GM21576 (cell line): ENCODE measurements around the gene PMVK.
A peak's percentile ranks its signal among the peaks of the same experiment; 100 is the strongest.

Source experiments
- ATAC-seq: cut with Tn5 transposase; IDR thresholded peaks from one replicate; pipeline ENCODE4 v1.9.1; 2021; ENCODE audit warnings: mild to moderate bottlenecking, moderate library complexity; ENCODE audit not compliant: unreplicated experiment

PMVK gene

DNA sequence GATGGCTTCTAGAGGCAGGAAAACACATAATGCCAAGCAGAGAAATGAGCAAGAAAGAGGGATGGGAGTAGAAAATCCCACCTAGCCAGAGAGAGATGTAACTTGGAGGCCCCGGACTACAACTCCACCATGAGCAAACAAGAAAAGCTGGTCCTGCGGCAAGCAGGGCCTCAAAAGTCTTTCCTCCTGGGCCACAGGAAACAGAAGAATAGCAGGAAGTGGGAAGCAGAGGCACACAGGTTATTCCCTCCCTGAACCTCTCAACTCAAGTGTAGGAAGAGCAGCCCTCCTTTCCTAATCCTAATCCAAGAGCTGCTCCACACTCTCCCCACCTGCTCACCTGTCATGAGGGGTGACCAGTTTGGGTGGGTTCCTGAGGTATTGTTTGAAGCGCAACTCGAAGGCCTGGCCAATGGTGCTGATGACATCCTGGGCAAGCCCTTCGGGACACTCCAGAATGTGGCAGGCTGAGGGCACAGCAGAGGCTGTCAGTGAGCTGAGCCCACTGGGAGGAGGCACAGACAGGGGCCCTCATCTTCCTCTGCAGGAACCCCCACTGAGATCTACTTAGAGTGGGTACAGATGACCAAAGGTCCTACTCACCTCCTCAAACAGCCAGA is 30.9 kb upstream of the PMVK start:
- no peak for ATAC-seq

DNA sequence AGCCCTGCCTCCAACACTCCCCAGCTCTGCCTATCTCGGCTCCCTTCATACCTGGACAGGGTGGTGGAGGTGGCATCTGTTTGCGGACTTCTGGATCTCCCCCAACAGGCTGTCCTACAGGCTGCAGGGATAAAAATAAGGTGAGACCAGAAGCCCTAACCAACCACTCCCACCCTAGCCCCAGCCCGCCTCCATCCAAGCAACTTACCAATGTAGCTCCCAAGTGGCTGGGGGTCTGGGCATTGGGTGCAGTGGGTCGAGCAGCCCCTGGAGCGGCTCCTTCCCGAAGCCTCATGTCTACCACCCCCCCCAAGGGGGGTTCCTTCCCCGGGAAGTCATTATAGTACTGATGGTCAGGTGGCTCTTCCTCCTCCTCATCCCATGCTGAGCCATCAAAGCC is 29.6 kb upstream of the PMVK start:
- ATAC-seq, result no peak

DNA sequence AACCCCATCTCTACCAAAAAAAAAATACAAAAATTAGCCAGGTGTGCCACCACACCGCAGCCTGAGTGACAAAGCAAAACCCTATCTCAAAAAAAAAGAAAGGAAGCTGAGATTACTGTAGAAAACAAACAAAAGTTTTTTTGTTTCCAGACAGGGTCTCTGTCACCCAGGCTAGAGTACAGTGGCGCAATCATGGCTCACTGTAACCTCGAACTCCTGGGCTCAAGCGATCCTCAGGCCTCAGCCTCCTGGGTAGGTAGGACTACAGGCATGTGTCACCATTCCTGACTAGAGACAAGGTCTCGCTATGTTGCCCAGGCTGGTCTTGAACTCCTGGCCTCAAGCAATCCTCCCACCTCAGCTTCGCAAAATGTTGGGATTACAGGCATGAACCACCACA is 27.8 kb upstream of the PMVK start:
- no peak for ATAC-seq

DNA sequence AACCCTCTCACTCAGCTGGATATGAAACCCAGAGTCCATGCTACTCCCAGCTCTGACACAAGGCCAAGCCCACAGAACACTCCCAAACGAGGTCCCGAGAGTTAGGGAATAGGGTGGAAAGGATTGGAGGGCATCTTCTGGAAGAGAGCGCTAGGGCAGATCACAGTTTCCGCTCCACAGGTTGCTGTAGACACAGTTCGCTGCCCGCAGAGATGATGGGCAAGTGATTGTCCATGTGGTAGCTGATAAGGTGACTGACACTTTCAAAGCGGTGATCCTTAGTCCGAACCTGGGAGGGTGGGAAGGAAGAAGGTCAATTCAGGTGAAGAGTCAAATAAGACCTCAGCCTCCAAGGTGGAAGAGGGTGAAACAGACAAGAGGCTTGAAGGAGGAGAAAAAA is 27.1 kb upstream of the PMVK start:
- ATAC-seq, result no peak

DNA sequence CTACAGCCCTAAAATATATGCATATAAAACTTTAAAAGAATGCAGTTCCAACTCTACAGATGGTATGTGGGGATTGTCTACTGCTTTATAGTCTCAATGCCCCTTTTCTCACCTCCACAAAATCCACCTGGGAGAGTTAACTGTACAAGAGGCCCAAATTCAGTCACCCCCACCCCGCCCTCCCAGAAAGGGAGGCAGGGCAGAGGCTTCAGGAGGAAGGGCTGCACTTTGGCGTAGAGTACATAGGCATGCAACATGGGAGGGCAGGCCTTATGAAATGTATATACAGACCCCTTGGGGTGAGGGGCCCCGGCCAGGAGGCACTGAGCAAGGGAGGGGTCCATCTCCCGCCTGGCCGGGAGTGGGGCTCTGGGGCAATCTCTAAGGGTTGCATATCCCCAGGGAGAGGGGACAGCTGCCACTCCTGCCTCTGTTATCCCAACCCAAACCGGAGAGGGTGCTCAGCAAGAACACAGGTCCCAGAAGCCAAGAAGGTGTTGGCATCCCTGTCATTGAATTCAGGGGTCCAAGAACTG is 26.3 kb upstream of the PMVK start:
- no peak for ATAC-seq

DNA sequence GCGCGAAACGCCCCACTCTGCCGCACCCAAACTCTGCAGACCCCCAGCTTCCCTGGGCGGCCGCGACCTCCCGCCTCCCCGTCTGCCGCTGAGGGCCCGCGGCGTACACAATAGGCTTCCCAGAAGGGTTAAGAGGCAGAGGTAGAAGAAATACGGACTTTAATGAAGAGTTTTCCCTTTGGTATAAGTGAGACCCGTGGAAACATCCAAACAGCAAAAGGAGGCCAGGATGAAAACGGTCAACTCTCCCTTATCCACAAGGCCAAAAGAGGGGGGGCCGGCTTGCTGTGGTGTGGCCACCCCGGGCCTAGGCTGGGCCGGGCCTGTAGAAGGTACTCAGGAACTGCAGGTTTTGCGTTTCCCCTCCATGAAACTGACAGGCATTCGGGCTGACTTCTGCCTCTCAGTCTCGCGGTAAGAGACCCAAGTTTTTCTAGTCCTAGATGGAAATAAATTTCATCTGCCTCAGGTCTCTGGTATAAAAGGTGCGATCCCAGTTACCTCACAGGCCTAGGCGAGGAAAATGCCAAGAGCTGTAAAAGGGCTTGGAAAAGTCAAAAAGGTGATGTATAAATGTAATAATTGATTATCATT is 25.7 kb upstream of the PMVK start:
- peak; percentile 3 for ATAC-seq

DNA sequence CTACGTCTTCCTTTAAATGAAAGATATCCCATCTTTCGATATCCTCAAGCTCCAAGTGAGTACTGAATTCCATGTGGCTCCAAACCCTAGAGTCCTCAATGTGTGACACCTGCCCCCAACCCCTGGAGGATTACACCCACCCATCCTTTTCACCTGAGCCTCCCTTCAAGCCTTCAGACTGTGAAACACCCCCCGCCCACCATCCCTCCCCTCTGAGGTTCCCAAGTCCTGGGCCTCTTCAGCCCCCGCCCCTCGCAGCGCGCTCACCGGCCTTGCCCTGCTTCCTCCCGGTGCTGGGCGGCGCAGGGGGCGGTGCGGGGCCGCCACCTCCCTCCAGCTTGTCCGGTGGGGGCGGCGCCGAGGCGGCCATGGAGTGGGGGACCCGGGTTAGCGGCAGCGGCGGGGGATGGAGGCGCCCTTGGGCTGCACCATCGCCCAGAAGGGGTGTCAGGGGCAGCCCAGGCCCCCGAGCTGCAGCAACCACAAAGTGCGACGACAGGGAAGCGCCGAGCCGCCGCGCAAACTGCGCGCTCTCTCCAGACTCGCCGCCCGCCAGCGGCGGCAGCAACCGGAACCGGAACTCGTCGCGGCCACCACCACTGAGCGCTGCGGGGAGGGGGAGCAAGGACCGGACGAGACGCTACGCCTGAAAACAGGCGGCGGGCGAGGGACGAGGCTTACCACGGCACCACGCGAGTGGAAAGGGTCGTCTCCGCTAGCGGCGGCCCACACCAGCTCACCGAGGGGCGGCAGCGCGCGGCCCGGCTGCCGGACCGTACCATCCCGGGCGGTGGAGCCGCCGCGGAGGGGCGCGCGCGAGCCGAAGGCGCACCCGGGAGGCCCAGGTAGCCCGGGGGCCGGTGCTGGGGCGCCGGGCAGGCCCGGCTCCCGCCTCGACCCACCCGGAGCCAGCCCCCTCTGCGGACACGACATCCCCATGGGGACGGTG is 25.0 kb upstream of the PMVK start, which contains the start of gene PYGO2:
Gene PYGO2 (minus strand): TSS at position 576 of the 949 bp plus-strand sequence. CDS start 206 bp downstream, at position 370.
- peak; percentile 71 for ATAC-seq

DNA sequence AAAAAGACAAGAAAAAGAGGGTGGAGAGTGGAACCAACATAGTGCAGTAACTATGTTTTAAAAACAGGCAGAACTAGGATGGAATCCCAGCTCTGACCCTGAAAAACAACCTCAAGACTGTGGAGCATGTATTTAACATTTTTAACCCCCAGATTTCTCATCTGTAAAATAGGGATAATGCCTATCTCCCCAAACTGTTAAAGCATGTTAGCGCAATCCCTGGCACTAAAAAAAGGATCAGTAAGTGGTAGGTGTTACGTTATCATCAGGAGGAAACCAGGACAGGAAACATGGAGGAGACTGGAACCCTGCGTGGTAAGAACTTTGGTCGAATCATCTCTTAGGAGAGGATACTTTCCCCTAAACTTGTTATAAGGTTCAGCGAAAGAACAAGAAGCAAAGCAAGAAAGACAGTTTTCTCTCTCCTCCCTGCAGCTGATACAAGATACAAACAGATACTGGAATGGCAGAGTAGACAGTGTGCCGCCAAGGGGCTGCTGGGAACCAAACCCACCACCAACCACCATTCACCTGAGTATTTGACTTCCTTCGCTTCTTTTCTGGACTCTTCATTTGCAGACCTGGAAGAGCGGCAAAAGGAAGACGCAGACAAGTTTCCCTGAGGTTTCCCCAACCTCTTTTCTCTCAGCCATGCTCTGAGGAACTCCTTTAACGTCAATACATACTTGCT is 24.1 kb upstream of the PMVK start:
- no peak for ATAC-seq

DNA sequence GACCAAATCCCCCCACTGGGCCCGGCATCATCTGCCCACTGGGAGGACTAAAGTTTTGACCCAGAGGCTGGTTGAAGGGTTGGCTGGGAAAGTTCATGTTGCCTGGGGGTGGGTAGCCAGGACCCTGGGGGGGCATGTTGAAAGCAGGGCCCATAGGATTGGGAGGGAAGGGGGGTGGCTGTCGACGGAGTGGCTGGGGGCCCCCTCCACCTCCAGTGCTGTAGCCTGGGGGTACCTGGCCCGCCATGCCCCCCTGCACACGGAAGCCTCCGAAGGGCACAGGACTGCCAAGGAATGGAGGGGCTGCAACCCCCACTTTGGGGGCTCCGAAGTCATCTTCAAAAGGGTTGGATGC is 22.9 kb upstream of the PMVK start:
- ATAC-seq, result no peak

DNA sequence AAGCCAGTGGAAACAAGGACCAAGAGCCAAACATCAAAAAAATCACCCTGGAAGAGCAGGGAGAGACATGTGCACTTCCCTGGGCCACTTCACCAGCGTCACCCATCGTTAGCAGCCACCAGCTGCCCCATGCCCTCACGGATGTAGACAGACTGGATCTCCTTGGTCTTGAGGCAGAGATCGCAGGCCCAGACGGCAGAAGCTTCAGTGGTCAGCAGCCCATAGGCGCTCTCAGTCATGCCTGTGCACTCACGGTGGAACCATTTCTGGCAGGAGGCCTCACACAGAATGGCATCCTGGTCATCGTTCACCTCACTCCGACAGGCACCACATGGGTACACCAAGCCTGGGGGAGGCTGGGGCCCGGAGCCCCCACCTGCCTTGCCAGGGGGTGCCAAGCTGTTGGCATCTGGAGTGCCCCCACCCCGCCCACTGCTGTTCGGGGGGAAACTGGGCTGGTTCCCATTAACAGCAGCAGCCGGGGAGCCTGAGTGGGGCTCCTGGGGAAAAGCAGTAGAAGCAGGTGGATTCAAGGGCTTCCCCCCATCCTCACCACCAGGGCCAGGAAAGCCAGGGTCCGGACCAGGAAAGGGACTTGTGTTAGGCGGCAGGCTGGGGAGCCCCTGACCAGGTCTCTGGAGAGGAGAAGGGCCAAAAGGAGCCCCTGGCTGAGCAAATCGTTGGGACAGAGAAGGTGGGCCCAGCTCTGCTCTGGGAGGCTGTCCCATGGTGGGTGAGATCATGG is 22.3 kb upstream of the PMVK start:
- ATAC-seq, result no peak

DNA sequence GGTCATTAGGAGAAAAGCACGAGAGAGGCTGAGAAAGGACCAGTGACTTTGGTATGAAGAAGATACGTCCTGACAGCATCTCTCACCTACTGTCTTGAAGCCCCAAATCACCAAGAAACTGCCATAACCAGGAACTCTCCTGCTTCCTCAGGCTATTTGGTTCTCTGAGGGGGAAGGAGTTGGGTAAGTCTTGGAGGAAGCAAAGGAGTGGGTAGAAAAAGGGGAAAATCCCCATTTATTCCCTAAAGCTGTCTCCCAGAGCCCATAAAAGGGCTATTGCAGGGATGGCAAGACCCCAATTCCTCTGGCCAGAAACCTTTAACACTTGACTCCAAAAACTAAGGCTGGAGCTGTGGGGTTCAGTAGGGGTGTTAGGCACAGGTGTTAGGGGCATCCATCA is 21.5 kb upstream of the PMVK start:
- no peak for ATAC-seq

DNA sequence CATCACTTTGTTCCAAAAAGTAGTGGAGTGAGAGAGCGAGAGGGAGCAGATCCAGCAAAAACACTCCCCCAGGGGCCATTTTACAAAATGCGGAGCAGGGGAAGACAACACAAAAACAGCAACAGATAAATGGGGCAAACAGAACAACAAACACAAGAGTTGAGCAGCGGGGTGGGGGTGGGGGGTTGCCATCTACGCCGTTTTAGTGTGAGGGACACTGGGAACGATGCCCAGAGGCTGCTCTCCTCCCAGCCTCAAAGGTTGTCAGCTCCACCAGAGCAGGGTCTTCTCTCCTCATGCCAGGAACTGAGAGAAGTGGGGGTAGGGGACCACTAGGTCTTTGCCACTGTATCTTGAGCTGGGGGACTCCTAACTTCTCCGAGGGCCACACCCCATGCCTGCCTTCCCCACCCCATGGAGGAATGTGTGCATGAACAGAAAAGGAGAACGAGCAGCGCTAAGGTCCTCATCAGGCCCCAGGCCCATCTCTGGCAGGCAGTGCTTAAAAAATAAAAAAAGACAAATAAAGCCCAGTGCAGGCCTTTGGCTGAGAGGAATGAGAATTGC is 20.7 kb upstream of the PMVK start:
- no peak for ATAC-seq

DNA sequence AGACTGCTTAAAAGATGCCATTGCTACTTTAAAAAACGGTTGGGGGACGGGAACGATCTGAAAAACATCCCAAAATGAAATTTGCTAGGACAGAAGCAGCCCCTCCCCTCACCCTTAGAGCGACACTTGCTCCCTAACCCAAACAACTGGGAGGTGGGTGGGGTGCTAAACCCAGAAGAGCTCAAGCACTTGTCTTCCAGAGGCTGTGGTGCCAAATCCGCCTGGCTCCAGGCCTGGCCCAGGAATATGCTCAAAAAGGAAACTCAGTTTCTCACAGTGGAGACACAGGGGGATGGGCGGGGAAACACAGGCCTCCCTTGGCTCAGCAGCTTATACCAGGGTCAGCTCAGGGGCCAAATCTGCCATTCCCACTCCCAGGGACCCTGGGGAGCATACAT is 20.0 kb upstream of the PMVK start:
- no peak for ATAC-seq

DNA sequence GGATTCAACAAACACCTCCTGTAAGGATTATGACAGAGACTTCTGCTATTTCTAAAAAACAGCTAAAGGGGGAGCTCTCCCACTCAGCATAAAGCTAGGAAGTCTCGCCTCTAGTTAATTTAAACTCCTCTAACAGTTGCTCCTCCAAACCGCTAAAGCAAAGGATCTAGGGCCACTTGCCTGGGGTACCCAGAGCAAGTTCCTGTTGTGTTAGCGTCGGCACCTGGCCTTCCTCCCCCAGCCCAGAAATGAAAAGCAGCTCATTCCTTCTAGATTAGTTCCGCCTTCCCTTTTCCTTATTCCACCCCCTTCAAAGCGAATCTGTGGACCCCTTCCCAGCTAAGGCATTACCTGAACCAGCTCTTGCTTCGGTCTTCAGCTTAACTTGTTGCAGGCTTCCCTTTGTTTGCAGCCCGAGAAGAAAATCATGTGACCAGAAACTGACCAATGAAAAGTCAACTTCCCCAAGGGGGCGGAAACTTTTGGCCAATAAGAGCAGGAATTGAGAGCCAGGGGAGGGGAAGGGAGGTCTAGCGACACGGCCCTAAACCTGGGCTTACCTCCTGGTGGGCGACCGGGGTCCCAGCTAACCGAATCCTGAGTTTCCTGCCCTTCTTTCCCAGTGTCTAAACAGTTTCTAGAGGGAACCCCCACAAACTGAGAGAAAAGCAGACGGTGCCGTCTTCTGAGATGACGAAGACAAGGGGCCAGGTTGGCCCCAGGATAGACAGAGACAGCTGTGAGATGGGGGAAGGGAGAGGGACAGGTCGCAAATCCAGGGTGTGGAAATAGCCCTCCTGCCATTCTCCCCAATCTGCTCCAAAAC is 19.4 kb upstream of the PMVK start, which contains the start of gene PBXIP1:
Gene PBXIP1 (minus strand): TSS at position 382 of the 826 bp plus-strand sequence. CDS start 2,378 bp downstream, outside the sequence.
- peak; percentile 52 for ATAC-seq

DNA sequence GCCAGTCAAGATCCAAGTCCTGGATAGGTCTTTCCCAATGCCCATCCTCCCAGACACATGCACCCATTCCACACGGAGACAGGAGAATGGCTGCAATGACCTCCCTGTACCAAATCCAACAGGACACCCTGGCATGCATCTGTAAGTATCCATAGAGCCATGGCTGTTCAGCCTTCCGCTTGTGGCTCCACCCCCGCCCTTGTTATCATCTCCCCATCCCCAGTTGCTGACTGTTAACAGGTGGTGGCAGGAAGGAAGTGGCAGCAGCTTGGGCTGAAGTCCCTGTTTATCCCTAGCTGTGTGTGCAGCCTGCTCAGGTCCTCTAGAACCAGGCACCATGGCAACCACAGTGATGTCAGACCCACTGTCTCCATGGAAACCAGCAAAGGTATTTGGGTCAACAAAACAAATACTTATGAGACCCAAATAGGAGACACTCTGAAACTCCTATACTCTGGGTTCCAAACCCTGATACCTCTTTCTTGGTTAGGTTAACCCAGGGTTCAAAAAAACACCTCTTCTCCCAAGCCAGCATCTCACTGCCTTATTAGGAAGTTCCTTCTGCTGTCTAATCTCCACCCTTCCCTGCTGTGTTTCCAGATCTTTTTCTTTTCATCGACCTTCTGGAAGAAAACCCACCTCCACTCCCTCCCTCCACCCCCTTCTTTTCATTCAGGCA is 18.7 kb upstream of the PMVK start:
- ATAC-seq, result peak; percentile 68

DNA sequence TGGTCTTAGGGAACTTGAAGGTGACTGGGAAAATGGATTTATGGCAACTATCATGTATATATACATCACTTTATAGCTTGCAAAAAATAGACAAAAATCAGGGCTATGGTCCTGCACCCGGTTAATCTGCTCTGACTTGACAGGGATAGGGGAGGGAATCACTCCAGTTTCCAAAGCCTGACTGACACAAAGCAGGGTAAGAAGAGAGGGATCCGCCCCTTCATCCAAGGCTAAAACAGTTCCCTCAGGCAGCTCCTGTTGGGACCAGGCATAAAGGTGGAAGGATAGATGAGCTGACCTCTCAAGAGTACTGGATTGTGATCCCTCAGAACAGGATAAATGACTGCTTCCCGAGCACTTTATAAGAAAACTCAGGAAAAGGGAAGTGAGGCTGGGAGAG is 18.0 kb upstream of the PMVK start:
- no peak for ATAC-seq

DNA sequence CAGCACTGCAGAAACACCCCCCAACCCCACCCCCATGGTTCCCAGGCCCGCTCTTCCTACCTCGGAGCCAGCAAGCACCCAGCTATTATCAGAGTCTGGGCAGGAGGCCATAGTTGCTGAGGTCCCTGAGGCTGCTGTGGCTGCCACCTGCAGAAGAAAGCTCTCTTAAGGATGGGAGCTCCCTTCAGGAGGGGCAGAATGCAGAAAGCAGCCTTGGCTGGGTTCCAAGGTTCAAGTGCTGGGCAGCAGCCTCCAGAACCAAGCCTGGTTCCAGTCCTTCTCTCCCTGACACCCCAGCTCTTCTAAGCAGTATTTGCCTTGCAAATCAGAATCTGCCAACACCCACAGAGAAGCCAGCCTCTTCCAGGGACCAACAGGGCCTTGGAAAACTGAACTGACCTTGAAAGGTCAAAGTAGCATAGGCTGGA is 17.1 kb upstream of the PMVK start:
- ATAC-seq, result no peak

DNA sequence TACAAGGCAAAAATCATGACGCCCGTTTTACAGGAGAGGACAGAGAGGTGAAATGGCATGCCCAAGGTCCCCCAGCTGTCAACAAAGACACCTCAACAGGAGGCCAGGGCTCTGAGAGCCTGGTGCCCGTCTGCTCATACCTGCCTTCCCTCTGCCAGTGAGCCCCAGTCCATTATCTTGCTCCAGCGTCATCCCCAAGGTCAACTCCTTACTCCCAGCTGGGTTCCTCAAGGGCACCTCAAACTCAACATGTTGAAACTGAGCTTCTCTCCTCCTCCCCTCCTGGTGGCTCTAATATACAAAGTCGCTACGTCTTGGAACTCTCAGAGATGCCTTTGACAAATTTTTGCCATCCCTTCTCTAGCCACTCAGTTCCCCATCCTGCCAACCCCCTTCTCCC is 16.1 kb upstream of the PMVK start:
- ATAC-seq, result no peak
